Inflammatory macrophage treated with lipopolysaccharide for 4 hours (primary cell): Measurements from ENCODE around the gene ARHGEF26.
A peak's percentile ranks its signal among the peaks of the same experiment; 100 is the strongest.

ENCODE experiments used
- DNase-seq: peaks from one replicate; pipeline ENCODE4 v3.0.0-alpha.2; 2020

Gene ARHGEF26

DNA sequence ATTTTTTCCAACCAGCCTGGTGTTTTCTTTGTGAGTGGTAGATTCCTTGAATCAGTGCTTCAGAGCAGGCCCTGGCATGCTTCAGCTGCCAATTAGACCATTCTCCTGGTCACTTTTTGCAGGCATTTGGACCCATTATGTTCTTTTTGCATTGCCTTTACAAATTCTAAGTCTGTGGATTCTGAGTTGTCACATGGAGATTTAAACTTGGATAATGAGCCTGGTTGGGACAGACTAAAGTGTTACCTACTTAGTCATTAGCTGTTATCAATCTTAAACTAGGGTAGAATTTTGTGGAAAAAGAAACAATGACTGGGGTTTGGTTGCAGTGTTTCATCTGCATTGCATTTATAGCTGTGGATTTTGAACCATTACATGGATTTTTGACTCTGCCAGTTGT, 40.6 kb downstream of the ARHGEF26 start:
- no peak for DNase-seq

GRCh38 chr3:154164387-154164786, 43.2 kb downstream of the ARHGEF26 start:
- no peak for DNase-seq

DNA sequence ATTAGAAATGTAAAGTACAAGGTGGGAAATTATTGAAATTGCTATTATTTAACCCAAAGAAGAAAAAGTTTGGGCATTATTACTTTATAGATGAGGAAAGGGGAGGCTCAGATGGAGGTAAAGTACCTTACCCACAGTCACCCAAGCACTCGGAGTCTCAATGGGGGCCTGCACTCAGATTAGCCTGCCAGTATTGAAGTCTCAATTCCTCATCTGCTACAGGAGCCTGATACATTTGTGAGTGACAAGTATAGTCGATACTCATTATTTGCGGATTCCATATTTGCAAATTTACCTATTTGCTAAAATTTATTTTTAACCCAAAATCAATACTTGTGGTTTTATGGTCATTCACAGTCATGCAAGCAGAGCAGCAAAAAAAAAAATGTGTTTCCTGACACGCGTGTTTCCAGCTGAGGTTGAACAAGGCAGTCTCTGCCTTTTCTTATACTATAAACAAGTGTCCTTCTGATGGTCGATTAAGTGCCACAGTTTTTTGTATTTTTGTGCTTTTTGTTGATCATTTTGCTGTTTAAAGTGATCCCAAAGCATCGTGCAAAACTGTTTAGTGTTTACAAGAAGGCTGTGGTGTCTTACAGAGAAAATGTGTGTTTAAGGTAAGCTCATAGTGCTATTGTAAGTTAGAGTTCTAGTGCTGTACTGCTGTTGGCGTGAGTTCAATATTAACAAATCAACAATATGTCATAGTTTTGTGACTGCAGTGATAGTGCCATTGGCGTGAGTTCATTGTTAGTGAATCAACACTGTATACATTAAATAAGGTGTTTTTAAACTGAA, 48.0 kb downstream of the ARHGEF26 start:
- DNase-seq, result no peak

- no peak for DNase-seq
These were observed 48.6 kb downstream of the ARHGEF26 start for GRCh38 chr3:154169796-154170110.

- DNase-seq, result no peak
These were observed 49.1 kb downstream of the ARHGEF26 start for GRCh38 chr3:154170300-154170699.

DNA sequence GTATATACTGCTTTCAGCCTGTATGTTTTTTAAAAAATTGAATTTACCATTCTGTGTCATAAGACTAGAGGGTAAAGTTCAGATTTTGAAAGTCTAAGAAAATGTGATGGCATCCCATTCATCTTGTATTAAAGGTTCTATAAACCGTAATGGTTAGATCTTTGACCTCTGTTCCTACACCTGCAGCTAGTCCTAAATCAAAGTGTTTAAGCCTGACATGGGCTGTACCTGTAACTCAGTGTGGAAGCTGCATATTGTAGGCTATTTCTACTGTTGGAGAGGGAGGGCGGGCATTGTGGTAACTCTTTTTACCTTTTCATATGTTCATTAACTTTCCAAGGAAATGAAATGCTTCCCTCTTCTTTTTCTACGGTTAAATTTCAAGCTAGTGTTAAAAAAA, 53.9 kb downstream of the ARHGEF26 start:
- no peak for DNase-seq

DNA sequence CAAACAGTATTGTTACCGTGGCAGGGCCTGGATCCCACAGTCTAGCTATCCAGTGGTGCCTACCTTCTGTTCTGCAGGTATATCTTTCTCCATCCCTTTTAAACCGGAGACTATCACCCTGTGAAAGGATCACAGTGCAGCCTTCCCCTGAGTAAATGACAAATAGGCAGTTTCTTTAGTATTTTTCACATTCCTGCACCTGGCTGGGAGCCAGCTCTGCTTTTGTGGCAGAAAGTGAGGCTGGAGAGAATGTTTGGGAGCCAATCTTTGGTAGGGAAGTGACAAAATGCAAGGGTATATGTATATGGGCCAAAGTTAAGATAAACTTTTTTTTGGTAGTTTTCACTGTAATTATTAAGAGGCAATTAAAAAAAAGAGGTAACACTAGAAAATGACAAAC, 54.8 kb downstream of the ARHGEF26 start:
- no peak for DNase-seq

- no peak for DNase-seq
These were observed 56.2 kb downstream of the ARHGEF26 start for GRCh38 chr3:154177406-154177805.

- DNase-seq, result peak; percentile 89
These were observed 57.0 kb downstream of the ARHGEF26 start for GRCh38 chr3:154178172-154178571.

DNA sequence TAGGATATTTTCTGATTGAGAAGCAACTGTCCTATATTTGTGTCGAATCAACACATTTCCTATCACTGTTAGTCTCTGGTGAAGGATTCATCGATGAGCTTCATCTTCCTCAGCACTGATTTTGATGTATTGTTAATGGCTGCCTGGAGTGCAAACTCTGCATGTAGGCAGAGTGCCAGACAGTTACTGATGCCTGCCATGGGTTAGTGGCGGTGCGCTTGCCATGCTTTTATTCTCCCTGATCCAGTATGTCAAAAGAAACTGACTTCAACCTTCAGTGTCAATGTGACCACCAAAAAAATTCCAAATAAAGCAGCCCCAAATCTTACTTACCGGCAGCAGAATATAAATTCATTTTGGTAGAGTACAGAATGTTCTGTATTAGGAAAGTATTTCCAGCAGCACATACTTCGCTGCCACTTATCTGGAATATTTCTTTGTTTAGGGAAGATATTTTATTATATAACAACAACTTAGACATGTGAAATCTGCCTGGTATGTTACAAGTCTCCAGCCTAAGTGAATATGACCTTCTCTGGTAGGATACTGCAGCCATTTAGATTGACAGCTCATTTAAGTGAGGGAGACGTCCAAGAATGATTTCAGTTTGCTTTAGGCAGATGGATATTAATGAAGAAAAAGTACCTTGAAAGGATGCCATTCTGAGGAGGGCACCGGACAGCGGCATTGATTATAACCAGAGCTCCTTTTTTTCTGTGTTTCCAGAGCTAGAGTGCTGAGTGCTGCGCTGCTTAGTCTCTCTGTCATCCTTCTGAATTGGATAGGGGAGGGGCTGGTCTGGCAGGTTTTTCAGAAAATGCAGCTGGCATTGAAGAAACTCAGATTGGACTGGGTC, 59.9 kb downstream of the ARHGEF26 start:
- no peak for DNase-seq

DNA sequence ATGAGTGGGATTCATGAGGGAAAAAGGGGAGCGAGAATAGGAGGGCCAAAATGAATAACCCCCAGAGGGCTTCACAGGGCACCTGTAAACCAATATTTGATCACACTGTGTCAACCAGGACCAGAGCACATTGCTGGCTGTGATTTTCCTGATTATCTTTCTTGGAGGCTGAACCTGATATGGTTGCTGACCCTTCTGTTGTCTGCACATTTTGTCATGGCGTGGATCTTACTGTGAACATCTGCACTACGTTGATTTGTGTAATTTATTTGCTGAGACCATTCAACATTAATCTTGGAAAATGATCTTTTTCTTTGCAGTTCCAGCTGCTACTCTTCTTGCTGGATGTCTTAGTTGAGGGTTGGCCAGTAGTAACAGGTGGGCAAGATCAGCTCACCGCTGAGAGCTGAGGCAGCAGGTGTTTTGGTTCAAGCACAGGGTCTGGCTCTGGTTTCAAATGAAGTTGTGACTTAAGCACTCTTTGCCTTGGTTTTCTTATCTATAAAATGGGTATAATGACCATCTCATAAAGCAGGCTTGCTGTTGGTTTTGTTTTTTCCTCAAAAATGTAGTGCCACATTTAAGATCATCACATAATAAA, 61.2 kb downstream of the ARHGEF26 start:
- DNase-seq, result no peak

GRCh38 chr3:154182975-154183374, 61.8 kb downstream of the ARHGEF26 start:
- no peak for DNase-seq

- DNase-seq, result no peak
These were observed 63.4 kb downstream of the ARHGEF26 start for GRCh38 chr3:154184582-154184981.

- DNase-seq, result no peak
These were observed 67.2 kb downstream of the ARHGEF26 start for GRCh38 chr3:154188437-154188836.

- DNase-seq, result peak; percentile 32
These were observed 67.7 kb downstream of the ARHGEF26 start for GRCh38 chr3:154188846-154189245.

DNA sequence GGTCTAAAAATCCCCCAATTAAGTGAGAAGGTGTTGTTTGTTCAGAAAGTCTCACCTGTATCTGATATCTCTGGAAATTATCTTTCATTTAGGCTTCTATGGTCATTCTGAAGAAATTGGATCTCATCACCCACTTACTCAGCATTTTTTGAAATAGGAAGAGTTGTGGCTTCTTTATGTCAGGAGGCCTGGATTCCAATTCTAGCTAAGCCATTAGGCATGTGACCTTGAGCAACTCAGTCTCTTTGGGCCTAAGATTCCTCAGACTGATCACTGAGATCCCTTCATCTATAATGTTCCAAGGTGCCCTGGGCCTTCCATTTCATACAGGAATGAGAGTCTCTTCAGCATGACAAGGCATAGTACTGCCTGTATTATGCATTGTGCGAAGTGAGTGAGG, 70.3 kb downstream of the ARHGEF26 start:
- no peak for DNase-seq

DNA sequence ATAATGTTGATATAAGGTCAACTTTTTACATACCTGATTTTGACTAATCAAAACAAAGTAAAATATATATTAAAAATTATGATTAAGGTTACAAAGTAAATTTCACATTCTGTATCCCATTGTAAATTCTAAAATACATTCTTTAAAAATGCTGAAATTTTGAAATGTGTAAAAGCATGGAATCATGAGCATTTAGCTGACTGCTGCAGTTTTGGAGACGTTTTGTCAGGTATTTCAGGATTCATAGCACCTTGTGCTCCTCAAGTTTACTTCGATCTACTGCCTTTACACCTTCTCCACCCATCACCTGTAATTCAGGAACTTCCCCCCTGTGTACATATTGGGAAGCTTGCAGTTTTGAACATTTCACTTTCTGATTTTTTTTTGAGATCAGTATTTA, 71.0 kb downstream of the ARHGEF26 start:
- no peak for DNase-seq

DNA sequence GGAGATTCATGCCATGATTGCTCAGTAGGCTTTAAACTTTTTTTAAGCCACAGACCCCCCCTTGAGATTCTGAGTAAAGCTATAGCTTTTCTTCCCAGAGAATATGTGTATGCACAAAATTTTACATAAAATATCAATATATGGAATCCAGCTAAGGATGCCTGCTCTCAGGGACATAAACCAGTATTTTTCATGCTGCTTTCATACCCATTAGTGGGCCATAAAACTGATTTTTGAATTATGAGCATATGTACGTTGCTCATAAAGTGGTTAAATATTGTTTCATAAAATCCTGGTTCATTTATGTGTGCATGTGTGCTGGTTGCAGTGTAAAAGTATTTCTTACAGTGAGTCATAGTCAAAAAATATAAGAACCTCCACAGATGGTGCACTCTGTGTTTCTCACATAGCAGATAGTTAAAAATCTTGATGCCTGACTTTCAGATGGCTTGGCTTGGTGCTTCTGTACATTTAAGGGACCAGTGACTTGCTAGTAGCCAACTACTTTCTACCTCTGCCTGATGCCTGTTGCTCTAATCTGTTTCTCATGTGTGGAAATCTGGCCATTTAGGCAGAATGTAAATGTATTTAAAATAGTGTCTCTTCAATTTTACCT, 71.9 kb downstream of the ARHGEF26 start:
- no peak for DNase-seq

DNA sequence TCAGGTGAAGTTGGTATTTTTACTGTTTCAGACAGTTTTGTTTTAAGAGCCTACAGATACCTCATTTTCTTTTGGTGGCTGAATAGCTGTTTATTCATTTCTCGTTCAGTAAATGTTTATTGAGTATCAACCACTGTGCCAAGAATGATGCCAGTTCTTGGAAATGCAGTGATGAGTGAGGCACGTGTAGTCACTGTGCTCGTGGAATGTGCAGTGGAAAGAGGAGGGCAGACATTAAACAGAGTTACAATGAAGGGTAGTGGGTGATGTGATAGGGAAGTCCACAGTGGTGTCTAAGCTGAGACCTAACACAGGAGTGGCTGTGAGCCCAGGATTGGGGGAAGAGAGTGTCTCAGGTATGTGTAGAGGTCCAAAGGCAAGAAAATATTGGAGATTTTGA, 73.7 kb downstream of the ARHGEF26 start:
- DNase-seq, result no peak

DNA sequence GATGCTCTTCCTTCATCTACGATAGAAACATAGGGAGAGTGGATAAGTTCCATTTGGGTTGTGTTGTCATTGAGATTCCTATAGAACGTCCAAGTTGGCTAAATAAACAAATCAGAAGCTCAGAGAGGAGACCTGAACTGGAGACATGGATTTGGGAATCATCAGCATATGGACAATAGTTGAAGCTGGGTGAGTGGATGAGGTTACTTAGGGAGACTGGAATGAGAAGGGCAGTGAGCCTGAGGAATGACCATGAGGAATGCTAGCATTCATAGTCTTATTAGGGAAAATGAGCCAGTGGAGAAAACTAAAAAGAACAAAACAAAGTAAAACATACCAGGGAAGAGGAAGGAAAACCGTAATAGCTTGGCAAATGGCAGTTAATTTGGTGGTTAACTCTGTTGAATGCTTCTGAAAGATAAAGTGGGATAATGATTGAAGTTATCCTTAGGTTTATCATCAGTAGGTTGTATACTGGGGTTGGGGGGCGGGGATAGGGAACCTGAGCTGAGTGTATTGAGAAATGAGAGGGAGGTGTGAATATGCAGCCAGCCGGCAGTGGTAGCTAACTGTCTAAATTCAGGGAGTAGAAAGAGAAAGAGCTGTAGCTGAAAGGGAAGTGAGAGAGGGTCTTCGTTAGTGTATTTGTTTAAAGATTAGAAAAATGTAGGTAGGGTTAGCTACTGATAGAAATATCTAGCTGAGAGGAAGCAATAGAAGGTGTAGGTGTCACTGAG, 74.6 kb downstream of the ARHGEF26 start:
- DNase-seq, result no peak

DNA sequence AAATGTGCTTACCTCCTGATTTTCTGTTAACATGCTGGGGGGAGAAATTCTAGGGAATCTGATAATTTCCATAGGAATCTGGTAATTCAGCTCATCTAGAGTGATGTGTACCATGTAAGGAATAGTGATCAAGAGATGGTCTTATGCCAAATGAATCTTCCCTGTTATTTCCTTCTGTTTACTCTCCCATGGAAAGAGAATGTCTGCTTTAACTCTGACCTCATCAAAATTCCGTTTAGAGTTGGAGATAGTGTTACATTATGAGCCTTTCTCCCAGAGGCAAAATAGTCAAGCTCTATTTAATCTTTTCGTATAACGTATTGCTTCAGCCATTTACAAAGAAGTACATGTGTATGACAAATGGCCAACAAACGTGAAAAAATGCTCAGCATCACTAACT, 76.6 kb downstream of the ARHGEF26 start:
- DNase-seq, result no peak

GRCh38 chr3:154209499-154209898, 88.3 kb downstream of the ARHGEF26 start:
- DNase-seq, result no peak

DNA sequence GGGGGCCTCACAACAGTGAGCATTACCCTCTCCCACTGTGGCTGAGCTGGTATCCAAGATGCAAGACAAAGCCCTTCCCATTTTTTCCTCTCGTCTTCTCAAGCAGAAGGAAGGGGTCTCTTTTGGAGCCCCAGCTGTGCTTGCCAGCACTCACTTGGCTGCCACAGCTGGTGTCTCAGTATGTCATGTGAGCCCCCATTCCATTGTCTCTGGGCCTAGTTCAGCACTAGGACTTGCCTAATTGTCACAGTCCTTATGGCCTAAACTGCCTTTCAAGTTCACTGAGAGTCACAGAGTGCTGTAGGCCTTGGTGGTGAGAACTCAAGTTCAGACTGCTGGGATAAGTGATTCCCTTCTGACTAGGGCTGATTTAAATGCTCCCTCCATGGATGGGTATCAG, 89.8 kb downstream of the ARHGEF26 start:
- no peak for DNase-seq
